Spleen (tissue), 11 donors: ENCODE data around the gene KANK3. TPM values are rescaled to one million over a fixed set of nuclear protein-coding genes. Genes with fewer than 3 reads are reported as not detected.

Experiments used
- DNase-seq: peaks from one replicate; pipeline ENCODE4 v3.0.0-alpha.2; 2020
- H3K27ac ChIP-seq, 8 donors: fragments of 200-600 bp; sonication (generic) in 7 of 8; 1 replicate in 4 of 8; 2 replicates in 4 of 8; pipeline versions ENCODE4 v1.5.0 to v1.8.0; 2016 to 2021; ENCODE audit warnings: inconsistent platforms in 4 of 8, mild to moderate bottlenecking in 4 of 8, moderate library complexity in 1 of 8
- H3K27me3 ChIP-seq, 7 donors: fragments of 200-600 bp; sonication (generic) in 6 of 7; replicated peaks in 1 of 7; 1 replicate in 4 of 7; 2 replicates in 3 of 7; pipeline versions ENCODE4 v1.5.0 to v1.8.0; 2016 to 2021; ENCODE audit warnings: inconsistent platforms in 3 of 7, mild to moderate bottlenecking in 1 of 7
- H3K36me3 ChIP-seq, 6 donors: fragments of 200-600 bp; sonication (generic) in 5 of 6; 1 replicate in 4 of 6; 2 replicates in 2 of 6; pipeline versions ENCODE4 v1.5.0 to v1.8.0; 2016 to 2021; ENCODE audit warnings: inconsistent platforms in 2 of 6
- H3K4me1 ChIP-seq, 6 donors: fragments of 200-600 bp; sonication (generic) in 5 of 6; 1 replicate in 3 of 6; 2 replicates in 3 of 6; pipeline versions ENCODE4 v1.5.0 to v1.8.0; 2016 to 2021; ENCODE audit warnings: inconsistent platforms in 3 of 6
- H3K4me3 ChIP-seq, 8 donors: fragments of 200-600 bp; sonication (generic) in 7 of 8; 1 replicate in 4 of 8; 2 replicates in 4 of 8; pipeline versions ENCODE4 v1.5.0 to v1.8.0; 2016 to 2021; ENCODE audit warnings: inconsistent platforms in 4 of 8, mild to moderate bottlenecking in 4 of 8, moderate library complexity in 2 of 8
- H3K9me3 ChIP-seq, 8 donors: fragments of 200-600 bp; sonication (generic) in 7 of 8; 1 replicate in 4 of 8; 2 replicates in 4 of 8; pipeline versions ENCODE4 v1.5.0 to v1.8.0; 2016 to 2021; ENCODE audit warnings: inconsistent platforms in 4 of 8
- POLR2A ChIP-seq, 3 donors: fragments of 450-650 bp; IDR thresholded peaks; one replicate each; pipeline ENCODE4 v1.5.1; 2017; ENCODE audit warnings: antibody characterized with exemption in 3 of 3, mild to moderate bottlenecking in 1 of 3
- POLR2AphosphoS5 ChIP-seq, 3 donors: sonication (generic); formaldehyde crosslinking; IDR thresholded peaks; one replicate each; pipeline ENCODE4 v1.5.1; 2017; ENCODE audit warnings: antibody characterized with exemption in 3 of 3
- WGBS, 5 donors: extraction: QIAGEN DNeasy Blood & Tissue Kit in 3 of 5; methylation state at CpG; one replicate each; pipeline versions ENCODE4 v1.1.5 to v1.1.7; 2013 to 2018; 5-methylcytosine and 5-hydroxymethylcytosine counted together
- intact Hi-C: fragments of 100-400 bp; cut with DNase I; formaldehyde crosslinking; loops from one replicate; pipeline ENCODE4 v1.15.0; 2023; ENCODE audit warnings: low total_unique reads
- polyA plus RNA-seq, 3 donors: library from polyadenylated mRNA; stranded (reverse); fragments of 200-250 nt; gene quantifications; one replicate each; pipeline ENCODE4 v1.2.1, GENCODE V29; 2013
- total RNA-seq, 7 donors: library from RNA; depleted of rRNA in 3 of 7; stranded (reverse); fragments of >200 nt in 3 of 7; fragmentation: NEBNext Ultra II Directional in 4 of 7; extraction: Animal tissue kit (Norgen Biotek cat#: 25700) in 4 of 7; gene quantifications; one replicate each; pipeline versions ENCODE4 v1.1.0 to v1.2.1, GENCODE V29; 2016 to 2021
- TF ChIP-seq, protein P1 (sequence below), 11 experiments: fragments of 200-600 bp in 7 of 11; fragments of 450-650 bp in 4 of 11; sonication (generic) in 4 of 11; IDR thresholded peaks in 8 of 11; conservative IDR thresholded peaks in 3 of 11; 1 replicate in 7 of 11; 2 replicates in 4 of 11; pipeline versions ENCODE4 v1.4.0 to v1.8.0; 2016 to 2021; ENCODE audit warnings: antibody characterized with exemption in 11 of 11, inconsistent platforms in 4 of 11, mild to moderate bottlenecking in 1 of 11
- donor health status: healthy with polysubstance abuse.
- donor health status: DM: no; HTN: no; CAD: no; lungs with moderate emphysema.
- donor health status: DM: no; HTN: no; CAD: no.
- donor health status: Bipolar disorder and iron deficiency.
- donor health status: healthy.
- donor health status: DM: no; HTN: no; CAD: no.
- donor health status: DM: yes; HTN: yes; CAD: no.

The KANK3 gene
- total and polyA plus RNA-seq, 10 donors, result 14.0 to 84.6 (median 52.8) TPM

- peak within 1 kb of the TSS; percentile 61 to 88 (median 84) for H3K27ac ChIP-seq
- H3K9me3 ChIP-seq, result no peaks in the 10 kb centered on the region
- TF ChIP-seq POLR2A (IDR thresholded peaks at IDR 0.05) (peak in 1 of 3 donors; percentile 13), POLR2AphosphoS5 (IDR thresholded peaks at IDR 0.05) (peak; percentile 92 to 93 (median 93))
- TF ChIP-seq, protein P1, sequence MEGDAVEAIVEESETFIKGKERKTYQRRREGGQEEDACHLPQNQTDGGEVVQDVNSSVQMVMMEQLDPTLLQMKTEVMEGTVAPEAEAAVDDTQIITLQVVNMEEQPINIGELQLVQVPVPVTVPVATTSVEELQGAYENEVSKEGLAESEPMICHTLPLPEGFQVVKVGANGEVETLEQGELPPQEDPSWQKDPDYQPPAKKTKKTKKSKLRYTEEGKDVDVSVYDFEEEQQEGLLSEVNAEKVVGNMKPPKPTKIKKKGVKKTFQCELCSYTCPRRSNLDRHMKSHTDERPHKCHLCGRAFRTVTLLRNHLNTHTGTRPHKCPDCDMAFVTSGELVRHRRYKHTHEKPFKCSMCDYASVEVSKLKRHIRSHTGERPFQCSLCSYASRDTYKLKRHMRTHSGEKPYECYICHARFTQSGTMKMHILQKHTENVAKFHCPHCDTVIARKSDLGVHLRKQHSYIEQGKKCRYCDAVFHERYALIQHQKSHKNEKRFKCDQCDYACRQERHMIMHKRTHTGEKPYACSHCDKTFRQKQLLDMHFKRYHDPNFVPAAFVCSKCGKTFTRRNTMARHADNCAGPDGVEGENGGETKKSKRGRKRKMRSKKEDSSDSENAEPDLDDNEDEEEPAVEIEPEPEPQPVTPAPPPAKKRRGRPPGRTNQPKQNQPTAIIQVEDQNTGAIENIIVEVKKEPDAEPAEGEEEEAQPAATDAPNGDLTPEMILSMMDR (IDR thresholded peaks at IDR 0.05 in 8 of 11, conservative IDR thresholded peaks at IDR 0.05 in 3 of 11), result no peak
- 0 to 3% (median 1%) methylated on average over 26 to 63 of the region's 63 CpGs for WGBS, 5 donors
- H3K27me3 ChIP-seq, result no peaks in the 10 kb centered on the region
- H3K4me3 ChIP-seq, result peak within 1 kb of the TSS; percentile 54 to 83 (median 70)
- intact Hi-C loops, result no loop called here
- H3K4me1 ChIP-seq, result peaks cover 8 to 84% (median 58%) of the 10 kb centered on the region in 6 donors
- H3K36me3 ChIP-seq, result peaks cover 0 to 61% (median 26%) of the 10 kb centered on the region in 6 donors
- DNase-seq, result peak; percentile 95
Measured at GRCh38 chr19:8307965-8308866, 34.8 kb downstream of the KANK3 start, which contains the start of gene CD320. Gene CD320, minus strand, starts transcription at chr19:8308358. Its CDS starts 68 bp downstream, at chr19:8308290.

DNA sequence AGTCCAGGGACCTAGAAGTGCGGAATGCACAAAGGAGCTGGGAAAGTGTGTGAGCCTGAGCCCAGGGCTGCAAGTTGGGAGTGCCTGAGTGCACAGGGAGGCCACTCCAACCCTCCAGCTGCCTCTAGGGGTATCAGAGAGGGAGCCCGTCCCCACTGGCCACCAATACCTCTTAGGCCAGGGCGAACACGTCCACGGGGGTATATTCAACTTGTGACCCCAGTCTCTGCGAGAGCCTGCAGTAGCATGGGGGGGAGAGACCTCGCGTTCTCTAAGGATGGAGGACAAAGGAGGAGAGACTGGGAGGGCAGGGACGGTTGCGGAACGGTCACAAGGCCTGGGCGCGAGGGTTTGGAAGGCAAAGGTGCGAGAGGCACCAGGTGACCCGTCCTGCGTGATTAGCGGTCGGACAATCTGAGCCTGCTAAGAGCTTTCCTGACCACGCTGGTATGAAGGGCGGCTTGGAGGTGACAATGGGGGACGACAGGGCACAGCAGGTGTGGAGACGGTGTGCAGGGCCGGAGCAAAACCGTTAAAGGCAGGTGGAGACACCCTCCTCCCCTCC lies 35.6 kb downstream of the KANK3 start:
- peak overlapping the region; percentile 61 to 88 (median 84) for H3K27ac ChIP-seq
- no peaks in the 10 kb centered on the region for H3K9me3 ChIP-seq
- DNase-seq, result peak; percentile 78
- peak overlapping the region; percentile 54 to 83 (median 70) for H3K4me3 ChIP-seq
- WGBS, 5 donors, result 37 to 51% (median 40%) methylated on average over 23 to 24 of the region's 24 CpGs
- H3K4me1 ChIP-seq, result peaks cover 8 to 87% (median 58%) of the 10 kb centered on the region in 6 donors
- peaks cover 0 to 60% (median 24%) of the 10 kb centered on the region in 6 donors for H3K36me3 ChIP-seq
- TF ChIP-seq POLR2A (IDR thresholded peaks at IDR 0.05) (no peak), POLR2AphosphoS5 (IDR thresholded peaks at IDR 0.05) (no peak)
- TF ChIP-seq, protein P1 (IDR thresholded peaks at IDR 0.05 in 8 of 11, conservative IDR thresholded peaks at IDR 0.05 in 3 of 11), result no peak
- H3K27me3 ChIP-seq, result no peaks in the 10 kb centered on the region
- intact Hi-C loops, result no loop called here

DNA sequence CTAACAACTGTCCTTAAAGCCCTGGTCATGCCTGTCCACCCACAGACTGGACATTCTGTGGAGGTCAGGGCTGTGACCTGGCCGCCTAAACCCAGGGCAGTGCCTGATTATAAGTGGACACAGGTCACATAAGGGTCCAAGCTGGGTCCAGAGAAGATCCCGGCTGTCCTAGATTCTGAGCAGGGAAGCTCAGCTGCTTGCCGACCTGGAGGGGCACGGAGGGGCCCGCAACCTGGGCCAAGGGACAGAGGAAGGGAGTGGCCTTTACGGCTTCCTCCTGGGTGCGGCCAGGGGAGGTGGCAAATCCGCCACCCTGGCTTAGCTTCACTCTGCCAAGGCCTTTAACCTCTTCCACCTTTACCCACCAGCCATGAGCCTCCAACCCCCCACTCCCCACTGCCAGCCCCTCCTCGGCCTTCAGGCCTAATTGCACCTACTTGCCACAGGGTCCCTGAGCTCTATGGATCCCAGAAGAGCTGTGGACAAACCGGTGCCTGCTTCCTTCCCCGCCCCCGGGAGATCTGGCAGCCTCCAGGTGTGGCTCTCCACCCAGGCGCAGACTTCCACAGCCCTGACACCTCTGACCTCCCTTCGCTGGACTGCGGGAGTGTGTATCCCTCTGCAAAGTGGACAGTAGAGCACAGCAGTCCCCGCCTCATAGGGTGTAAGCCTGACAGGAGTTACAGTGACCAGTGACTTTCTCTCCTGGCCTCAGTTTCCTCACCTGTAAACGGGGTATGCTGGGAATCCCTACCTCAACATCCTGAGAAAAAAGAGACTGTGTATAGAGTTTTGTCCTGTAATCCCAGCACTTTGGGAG lies 36.6 kb downstream of the KANK3 start:
- Histone ChIP-seq H3K36me3 (peaks cover 0 to 60% (median 23%) of the 10 kb centered on the region in 6 donors), H3K27ac (peak overlapping the region in 7 of 8 donors; percentile 15 to 88 (median 82)), H3K9me3 (no peaks in the 10 kb centered on the region), H3K4me3 (peak overlapping the region in 5 of 8 donors; percentile 65 to 81 (median 71)), H3K4me1 (peaks cover 8 to 84% (median 53%) of the 10 kb centered on the region in 6 donors), H3K27me3 (no peaks in the 10 kb centered on the region)
- TF ChIP-seq POLR2A (IDR thresholded peaks at IDR 0.05) (no peak), POLR2AphosphoS5 (IDR thresholded peaks at IDR 0.05) (peak in 2 of 3 donors; percentile 59 to 62)
- 56 to 78% (median 71%) methylated on average over 13 to 17 of the region's 17 CpGs for WGBS, 5 donors
- intact Hi-C loops, result no loop called here
- DNase-seq, result peak; percentile 77

GRCh38 chr19:8305798-8306197 lies 37.3 kb downstream of the KANK3 start:
- Histone ChIP-seq H3K27ac (peak overlapping the region in 7 of 8 donors; percentile 15 to 88 (median 82)), H3K4me3 (peak overlapping the region in 2 of 8 donors; percentile 71 to 81), H3K9me3 (no peaks in the 10 kb centered on the region), H3K4me1 (peaks cover 8 to 77% (median 50%) of the 10 kb centered on the region in 6 donors), H3K27me3 (no peaks in the 10 kb centered on the region), H3K36me3 (peaks cover 0 to 54% (median 17%) of the 10 kb centered on the region in 6 donors)
- intact Hi-C loops, result no loop called here
- TF ChIP-seq POLR2A (IDR thresholded peaks at IDR 0.05) (no peak), POLR2AphosphoS5 (IDR thresholded peaks at IDR 0.05) (no peak)
- TF ChIP-seq, protein P1 (IDR thresholded peaks at IDR 0.05 in 8 of 11, conservative IDR thresholded peaks at IDR 0.05 in 3 of 11), result no peak
- DNase-seq, result peak; percentile 12
- WGBS, 5 donors, result 61 to 88% (median 79%) methylated on average over 4 of the region's 4 CpGs
